Activated CD8-positive, alpha-beta memory T cell treated with anti-CD3 and anti-CD28 coated beads, Interleukin-2, amount 50 U/mL, for 1 hour (primary cell): ENCODE results near the gene NAA10.
A peak's percentile ranks its signal among the peaks of the same experiment; 100 is the strongest.

ENCODE experiments used
- DNase-seq: peaks from one replicate; pipeline ENCODE4 v3.0.0-alpha.2; 2020; ENCODE audit errors: extremely low read depth

NAA10 gene

GRCh38 chrX:153927922-153928760 is 6.7 kb downstream of the NAA10 start:
- peak; percentile 84 for DNase-seq

GRCh38 chrX:153927672-153927921 is 7.2 kb downstream of the NAA10 start:
- DNase-seq = no peak

GRCh38 chrX:153926858-153927671 is 7.8 kb downstream of the NAA10 start:
- peak; percentile 57 for DNase-seq

GRCh38 chrX:153926552-153926857 is 8.3 kb downstream of the NAA10 start:
- DNase-seq = no peak

GRCh38 chrX:153925739-153926551 is 8.9 kb downstream of the NAA10 start, which contains the start of gene ARHGAP4:
Gene ARHGAP4 (minus strand): TSS chrX:153926264. CDS start chrX:153926202, 62 bp downstream.
- no peak for DNase-seq

GRCh38 chrX:153925387-153925738 is 9.5 kb downstream of the NAA10 start:
- no peak for DNase-seq

- no peak for DNase-seq
Measured at GRCh38 chrX:153924149-153924861, 10.5 kb downstream of the NAA10 start.

- DNase-seq = no peak
Measured at GRCh38 chrX:153922932-153923857, 11.6 kb downstream of the NAA10 start.

- DNase-seq = no peak
Measured at GRCh38 chrX:153921511-153922446, 13.1 kb downstream of the NAA10 start.

GRCh38 chrX:153921070-153921469 is 13.8 kb downstream of the NAA10 start:
- DNase-seq = no peak

GRCh38 chrX:153920546-153920945 is 14.3 kb downstream of the NAA10 start:
- DNase-seq = no peak

- DNase-seq = no peak
Measured at GRCh38 chrX:153919281-153919680, 15.6 kb downstream of the NAA10 start.

- DNase-seq = no peak
Measured at GRCh38 chrX:153917869-153918268, 17.0 kb downstream of the NAA10 start.

GRCh38 chrX:153913701-153914100 is 21.1 kb downstream of the NAA10 start:
- no peak for DNase-seq

GRCh38 chrX:153913211-153913610 is 21.6 kb downstream of the NAA10 start:
- no peak for DNase-seq

GRCh38 chrX:153911798-153912197 is 23.0 kb downstream of the NAA10 start:
- no peak for DNase-seq

GRCh38 chrX:153910446-153910845 is 24.4 kb downstream of the NAA10 start:
- no peak for DNase-seq

- no peak for DNase-seq
Measured at GRCh38 chrX:153909980-153910360, 24.9 kb downstream of the NAA10 start.
